Measurements from ENCODE around the gene ZNF665. TPM values are rescaled to one million over a fixed set of nuclear protein-coding genes. Genes with fewer than 3 reads are reported as not detected.

Gene ZNF665
- total RNA-seq, 1 donor from 2014 or later: 4.4 TPM

DNA sequence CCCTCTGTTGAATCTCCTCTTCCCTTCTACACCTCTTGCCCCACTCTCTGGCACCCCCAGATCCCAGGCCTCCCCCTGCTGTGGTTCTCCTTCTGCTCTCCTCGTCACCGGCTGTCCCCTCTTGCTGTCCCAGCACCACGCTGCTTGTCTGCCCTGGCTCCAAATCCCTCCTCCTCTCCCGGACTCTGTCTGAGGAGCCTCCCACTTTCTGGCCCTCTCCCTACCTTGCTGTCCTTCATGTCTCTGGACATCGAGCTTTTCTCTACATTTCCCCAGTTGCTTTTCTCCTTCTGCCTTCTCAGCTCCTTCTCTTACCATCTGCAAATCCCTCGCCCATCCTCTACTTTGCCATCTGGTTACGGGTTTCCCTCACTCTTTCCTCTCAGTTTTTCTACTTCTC is 35.5 kb downstream of the ZNF665 start:
- TF ChIP-seq EZH2 (IDR thresholded peaks at IDR 0.05; ENCODE audit: insufficient read depth, low read length): no peak
- TF ChIP-seq, protein P1, sequence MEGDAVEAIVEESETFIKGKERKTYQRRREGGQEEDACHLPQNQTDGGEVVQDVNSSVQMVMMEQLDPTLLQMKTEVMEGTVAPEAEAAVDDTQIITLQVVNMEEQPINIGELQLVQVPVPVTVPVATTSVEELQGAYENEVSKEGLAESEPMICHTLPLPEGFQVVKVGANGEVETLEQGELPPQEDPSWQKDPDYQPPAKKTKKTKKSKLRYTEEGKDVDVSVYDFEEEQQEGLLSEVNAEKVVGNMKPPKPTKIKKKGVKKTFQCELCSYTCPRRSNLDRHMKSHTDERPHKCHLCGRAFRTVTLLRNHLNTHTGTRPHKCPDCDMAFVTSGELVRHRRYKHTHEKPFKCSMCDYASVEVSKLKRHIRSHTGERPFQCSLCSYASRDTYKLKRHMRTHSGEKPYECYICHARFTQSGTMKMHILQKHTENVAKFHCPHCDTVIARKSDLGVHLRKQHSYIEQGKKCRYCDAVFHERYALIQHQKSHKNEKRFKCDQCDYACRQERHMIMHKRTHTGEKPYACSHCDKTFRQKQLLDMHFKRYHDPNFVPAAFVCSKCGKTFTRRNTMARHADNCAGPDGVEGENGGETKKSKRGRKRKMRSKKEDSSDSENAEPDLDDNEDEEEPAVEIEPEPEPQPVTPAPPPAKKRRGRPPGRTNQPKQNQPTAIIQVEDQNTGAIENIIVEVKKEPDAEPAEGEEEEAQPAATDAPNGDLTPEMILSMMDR (IDR thresholded peaks at IDR 0.05; ENCODE audit: insufficient read depth, low read depth, low read length): no peak
- FAIRE-seq (no peak), DNase-seq (ENCODE audit: low read depth) (peak; percentile 5)
- Histone ChIP-seq H3K27ac (ENCODE audit: low read depth, low read length) (no peak overlapping the region), H3K79me2 (ENCODE audit: insufficient read depth, low read length) (peaks cover 14% of the 10 kb centered on the region), H3K9me3 (ENCODE audit: insufficient read depth, low read depth, low read length) (peaks cover 3% of the 10 kb centered on the region), H2AFZ (ENCODE audit: low read depth, low read length) (peak overlapping the region; percentile 55), H3K4me2 (ENCODE audit: low read length) (peak overlapping the region; percentile 84), H3K4me3 (ENCODE audit: insufficient read depth, low read depth, low read length) (peak overlapping the region; percentile 73), H3K9ac (ENCODE audit: low read length) (peak overlapping the region; percentile 75), H3K4me1 (ENCODE audit: insufficient read depth, low read length) (peaks cover 8% of the 10 kb centered on the region), H3K27me3 (ENCODE audit: insufficient read depth, low read length) (no peaks in the 10 kb centered on the region), H3K36me3 (ENCODE audit: insufficient read depth, low read length) (peaks cover 2% of the 10 kb centered on the region), H4K20me1 (ENCODE audit: insufficient read depth, low read length) (peaks cover 10% of the 10 kb centered on the region)
- Mint-ChIP-seq H3K36me3 (ENCODE audit: low read depth, unreplicated experiment) (peaks cover 32% of the 10 kb centered on the region), H3K4me3 (ENCODE audit: unreplicated experiment) (peak overlapping the region; percentile 89), H3K27me3 (ENCODE audit: low read depth, unreplicated experiment) (no peaks in the 10 kb centered on the region), H3K9me3 (ENCODE audit: unreplicated experiment) (peaks cover 32% of the 10 kb centered on the region), H3K27ac (ENCODE audit: unreplicated experiment) (peak overlapping the region; percentile 26), H3K4me1 (ENCODE audit: low read depth, unreplicated experiment) (peaks cover 8% of the 10 kb centered on the region)

DNA sequence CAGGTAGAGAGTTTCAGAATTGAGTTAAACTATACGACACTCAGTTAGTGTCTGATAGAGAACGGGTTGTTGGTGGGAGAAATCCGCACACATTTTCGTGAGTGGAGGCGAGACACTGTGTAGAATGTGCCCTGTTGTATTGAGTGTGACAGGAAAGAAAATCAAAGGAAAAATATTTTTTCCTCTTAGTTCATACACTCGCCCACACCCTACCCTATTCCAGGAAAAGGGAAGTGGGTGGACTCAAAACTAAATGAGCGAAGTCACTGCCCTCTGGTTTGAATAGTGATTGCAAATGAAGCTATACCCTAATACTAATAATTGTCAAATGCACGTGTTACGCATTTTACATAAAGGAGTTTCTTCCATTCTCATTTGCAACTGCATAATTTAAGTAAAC is 36.3 kb downstream of the ZNF665 start:
- Histone ChIP-seq H2AFZ (ENCODE audit: low read depth, low read length) (no peak overlapping the region), H3K4me1 (ENCODE audit: insufficient read depth, low read length) (peaks cover 8% of the 10 kb centered on the region), H3K27me3 (ENCODE audit: insufficient read depth, low read length) (no peaks in the 10 kb centered on the region), H3K36me3 (ENCODE audit: insufficient read depth, low read length) (peaks cover 2% of the 10 kb centered on the region), H4K20me1 (ENCODE audit: insufficient read depth, low read length) (peaks cover 10% of the 10 kb centered on the region), H3K4me3 (ENCODE audit: insufficient read depth, low read depth, low read length) (no peak overlapping the region), H3K27ac (ENCODE audit: low read depth, low read length) (no peak overlapping the region), H3K9me3 (ENCODE audit: insufficient read depth, low read depth, low read length) (peaks cover 3% of the 10 kb centered on the region), H3K9ac (ENCODE audit: low read length) (no peak overlapping the region), H3K79me2 (ENCODE audit: insufficient read depth, low read length) (peaks cover 14% of the 10 kb centered on the region), H3K4me2 (ENCODE audit: low read length) (peak overlapping the region; percentile 84)
- TF ChIP-seq, protein P1 (IDR thresholded peaks at IDR 0.05; ENCODE audit: insufficient read depth, low read depth, low read length): no peak
- no peak for TF ChIP-seq EZH2 (IDR thresholded peaks at IDR 0.05; ENCODE audit: insufficient read depth, low read length)
- Mint-ChIP-seq H3K27ac (ENCODE audit: unreplicated experiment) (no peak overlapping the region), H3K4me1 (ENCODE audit: low read depth, unreplicated experiment) (peaks cover 8% of the 10 kb centered on the region), H3K36me3 (ENCODE audit: low read depth, unreplicated experiment) (peaks cover 32% of the 10 kb centered on the region), H3K9me3 (ENCODE audit: unreplicated experiment) (peaks cover 29% of the 10 kb centered on the region), H3K27me3 (ENCODE audit: low read depth, unreplicated experiment) (no peaks in the 10 kb centered on the region), H3K4me3 (ENCODE audit: unreplicated experiment) (peak overlapping the region; percentile 89)
- FAIRE-seq (no peak), DNase-seq (ENCODE audit: low read depth) (no peak)

DNA sequence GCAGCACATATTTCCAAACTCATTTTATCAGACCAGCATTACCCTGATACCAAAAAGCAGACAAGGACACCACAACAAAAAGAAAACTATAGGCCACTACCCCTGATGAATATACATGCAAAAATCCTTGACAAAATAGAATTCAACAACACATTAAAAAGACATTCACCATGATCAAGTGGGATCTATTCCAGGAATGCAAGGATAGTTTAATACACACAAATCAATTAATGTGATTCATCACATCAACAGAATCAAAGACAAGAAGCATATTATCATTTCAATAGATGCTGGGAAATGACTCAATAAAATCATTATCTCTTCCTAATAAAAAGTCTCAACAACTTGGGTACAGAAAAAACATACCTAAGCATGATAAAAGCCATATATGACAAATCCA is 45.5 kb downstream of the ZNF665 start:
- FAIRE-seq: no peak
- no peak overlapping the region for H3K4me3 Mint-ChIP-seq (ENCODE audit: unreplicated experiment)
- Histone ChIP-seq H3K4me3 (ENCODE audit: insufficient read depth, low read depth, low read length) (no peak overlapping the region), H3K9ac (ENCODE audit: low read length) (no peak overlapping the region), H3K27ac (ENCODE audit: low read depth, low read length) (no peak overlapping the region), H3K4me1 (ENCODE audit: insufficient read depth, low read length) (no peaks in the 10 kb centered on the region), H3K27me3 (ENCODE audit: insufficient read depth, low read length) (no peaks in the 10 kb centered on the region), H3K9me3 (ENCODE audit: insufficient read depth, low read depth, low read length) (peaks cover 29% of the 10 kb centered on the region), H3K36me3 (ENCODE audit: insufficient read depth, low read length) (peaks cover 19% of the 10 kb centered on the region), H3K4me2 (ENCODE audit: low read length) (no peak overlapping the region), H2AFZ (ENCODE audit: low read depth, low read length) (no peak overlapping the region), H3K79me2 (ENCODE audit: insufficient read depth, low read length) (peaks cover 4% of the 10 kb centered on the region), H4K20me1 (ENCODE audit: insufficient read depth, low read length) (no peaks in the 10 kb centered on the region)
- H3K9me3 Mint-ChIP-seq (ENCODE audit: unreplicated experiment): peaks cover 57% of the 10 kb centered on the region
- TF ChIP-seq, protein P1 (IDR thresholded peaks at IDR 0.05; ENCODE audit: insufficient read depth, low read depth, low read length): no peak
- no peak for TF ChIP-seq EZH2 (IDR thresholded peaks at IDR 0.05; ENCODE audit: insufficient read depth, low read length)
- no peaks in the 10 kb centered on the region for H3K4me1 Mint-ChIP-seq (ENCODE audit: low read depth, unreplicated experiment)
- DNase-seq (ENCODE audit: low read depth): no peak
- H3K27ac Mint-ChIP-seq (ENCODE audit: unreplicated experiment): no peak overlapping the region
- H3K27me3 Mint-ChIP-seq (ENCODE audit: low read depth, unreplicated experiment): no peaks in the 10 kb centered on the region
- peaks cover 72% of the 10 kb centered on the region for H3K36me3 Mint-ChIP-seq (ENCODE audit: low read depth, unreplicated experiment)
